ENCODE measurements around the gene NNMT.

DNA sequence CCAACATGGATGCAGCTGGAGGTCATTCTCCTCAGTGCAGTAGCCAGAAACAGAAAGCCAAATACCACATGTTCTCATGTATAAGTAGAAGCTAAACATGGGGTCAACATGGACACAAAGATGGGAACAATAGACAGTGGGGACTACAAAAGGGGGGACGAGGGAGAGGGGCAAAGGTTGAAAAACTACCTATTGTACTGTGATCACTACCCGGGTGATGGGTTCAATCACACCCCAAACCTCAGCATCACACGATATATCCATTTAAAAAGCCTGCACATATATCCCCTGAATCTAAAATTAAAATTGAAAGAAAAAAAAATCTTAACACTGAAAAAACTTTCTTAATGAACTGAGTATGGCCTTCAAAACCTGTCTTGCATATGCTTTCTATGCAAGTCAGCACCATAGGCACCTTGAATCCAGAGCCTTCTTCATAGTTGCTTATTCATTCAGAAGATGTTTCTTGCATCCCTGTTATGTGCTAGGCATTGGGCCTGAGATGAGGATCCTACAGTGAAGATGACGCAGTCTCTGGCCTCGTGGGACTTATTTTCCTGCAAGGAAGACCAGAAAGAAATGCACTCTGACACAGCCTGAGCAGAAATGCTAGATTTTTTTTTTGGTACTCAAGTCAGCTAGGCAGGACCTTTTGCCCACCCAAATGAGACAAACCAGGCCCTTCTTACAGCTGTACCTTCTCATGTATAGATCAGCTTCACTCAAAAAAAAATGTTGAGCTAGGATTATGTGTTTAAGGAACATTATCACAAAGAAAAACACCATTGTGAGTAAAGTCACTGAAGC lies 21.0 kb downstream of the NNMT start:
- TF ChIP-seq EZH2 (IDR thresholded peaks at IDR 0.05; ENCODE audit: insufficient read depth, poor library complexity, severe bottlenecking) (no peak), EZH2phosphoT487 (IDR thresholded peaks at IDR 0.05; ENCODE audit: insufficient read depth, low read depth) (no peak)

All from GM23248 (cell line).